Gastroesophageal sphincter (tissue), 3 donors: Measurements from ENCODE around the gene CACNA1D.

ENCODE experiments used
- CTCF ChIP-seq, 4 experiments: fragments of 200-600 bp in 2 of 4; fragments of 450-650 bp in 2 of 4; sonication (generic) in 1 of 4; IDR thresholded peaks; one replicate each; pipeline ENCODE4 v1.5.1; 2017 to 2019; ENCODE audit warnings: antibody characterized with exemption in 4 of 4, mild to moderate bottlenecking in 2 of 4, moderate library complexity in 2 of 4
- POLR2A ChIP-seq, 2 donors: fragments of 450-650 bp; IDR thresholded peaks; one replicate each; pipeline ENCODE4 v1.6.1; 2017; ENCODE audit warnings: antibody characterized with exemption in 2 of 2, mild to moderate bottlenecking in 2 of 2, moderate library complexity in 1 of 2
- POLR2AphosphoS5 ChIP-seq: sonication (generic); formaldehyde crosslinking; IDR thresholded peaks from one replicate; pipeline ENCODE4 v1.6.1; 2017; ENCODE audit warnings: antibody characterized with exemption

GRCh38 chr3:53778153-53778552 is 283.7 kb downstream of the CACNA1D start:
- TF ChIP-seq CTCF (IDR thresholded peaks at IDR 0.05) (no peak), POLR2A (IDR thresholded peaks at IDR 0.05) (no peak), POLR2AphosphoS5 (no peak)
